ENCODE measurements around the gene EXOC3L2. TPM values are rescaled to one million over a fixed set of nuclear protein-coding genes. Genes with fewer than 3 reads are reported as not detected.

The EXOC3L2 gene
- total RNA-seq, 1 experiment from 2014 or later, result not detected

- Histone ChIP-seq H3K9me2 (ENCODE audit: insufficient read depth) (no peaks in the 10 kb centered on the region), H3K27ac (ENCODE audit: low read depth, low read length) (no peak overlapping the region), H3K9me3 (ENCODE audit: control insufficient read depth in 1 of 2, insufficient read depth in 1 of 2, low read depth in 1 of 2, low read length in 2 of 2) (no peaks in the 10 kb centered on the region), H3K27me3 (ENCODE audit: insufficient read depth, low read length) (no peaks in the 10 kb centered on the region), H3K9ac (ENCODE audit: low read length) (no peak overlapping the region), H3K4me1 (ENCODE audit: control insufficient read depth in 1 of 2, insufficient read depth in 2 of 2, low read length in 2 of 2) (peaks cover 0 to 5% of the 10 kb centered on the region in 2 experiments; a peak in 1 of 4 replicates), H3K36me3 (ENCODE audit: control insufficient read depth in 1 of 2, insufficient read depth in 2 of 2, low read length in 2 of 2) (no peaks in the 10 kb centered on the region), H3K4me2 (ENCODE audit: low read length) (no peak overlapping the region), H3K79me2 (ENCODE audit: insufficient read depth, low read length) (no peaks in the 10 kb centered on the region), H3K4me3 (replicated peaks in 1 of 2; ENCODE audit: low read depth in 1 of 2, low read length in 2 of 2) (no peak overlapping the region), H4K20me1 (ENCODE audit: insufficient read depth) (no peaks in the 10 kb centered on the region), H2AFZ (ENCODE audit: low read depth, low read length, poor library complexity, severe bottlenecking) (no peak overlapping the region)
- no peak for TF ChIP-seq ATF3 (IDR thresholded peaks at IDR 0.05)
- no peak for TF ChIP-seq MAX (IDR thresholded peaks at IDR 0.05)
- no peak for TF ChIP-seq YY1 (IDR thresholded peaks at IDR 0.05; ENCODE audit: extremely low read depth, insufficient replicate concordance, low read depth, low read length)
- TF ChIP-seq FOSL1 (IDR thresholded peaks at IDR 0.05; ENCODE audit: low read depth), result no peak
- no peak for TF ChIP-seq CBX3 (IDR thresholded peaks at IDR 0.05; ENCODE audit: low read depth)
- TF ChIP-seq TCF7L2 (IDR thresholded peaks at IDR 0.05; ENCODE audit: borderline replicate concordance, extremely low read depth, insufficient read depth, insufficient read length), result no peak
- no peak for TF ChIP-seq REST (IDR thresholded peaks at IDR 0.05; ENCODE audit: low read depth)
- no peak for TF ChIP-seq SIN3A (IDR thresholded peaks at IDR 0.05; ENCODE audit: low read depth)
- intact Hi-C loops (cut with micrococcal nuclease), result no loop called here
- RAD21 ChIA-PET (ENCODE audit: low non-redundant PET in 1 of 2, low total read pairs in 2 of 2, uncharacterized antibody in 2 of 2, unreplicated experiment in 2 of 2), result no interaction called here
- CTCF ChIA-PET, result no interaction called here
- ATAC-seq, result no peak
- no peak for DNase-seq (ENCODE audit: low read depth, low spot score)
- BruUV-seq (replicated peaks), result no TSS peak
- POLR2A ChIA-PET, result no interaction called here
Observed at GRCh38 chr19:45235485-45235884, 9.7 kb downstream of the EXOC3L2 start.

Data from HCT116 (cell line).